Body of pancreas (tissue), 4 donors: ENCODE data around the gene TMEM242.

ENCODE experiments used
- POLR2A ChIP-seq, 3 donors: fragments of 450-650 bp; IDR thresholded peaks; one replicate each; pipeline ENCODE4 v1.6.1; 2016; ENCODE audit warnings: antibody characterized with exemption in 3 of 3, mild to moderate bottlenecking in 2 of 3
- TF ChIP-seq, protein P1 (sequence below), 7 experiments: fragments of 450-650 bp in 4 of 7; fragments of 200-600 bp in 3 of 7; sonication (generic) in 3 of 7; IDR thresholded peaks; one replicate each; pipeline ENCODE4 v1.5.1; 2016 to 2019; ENCODE audit warnings: antibody characterized with exemption in 7 of 7

DNA sequence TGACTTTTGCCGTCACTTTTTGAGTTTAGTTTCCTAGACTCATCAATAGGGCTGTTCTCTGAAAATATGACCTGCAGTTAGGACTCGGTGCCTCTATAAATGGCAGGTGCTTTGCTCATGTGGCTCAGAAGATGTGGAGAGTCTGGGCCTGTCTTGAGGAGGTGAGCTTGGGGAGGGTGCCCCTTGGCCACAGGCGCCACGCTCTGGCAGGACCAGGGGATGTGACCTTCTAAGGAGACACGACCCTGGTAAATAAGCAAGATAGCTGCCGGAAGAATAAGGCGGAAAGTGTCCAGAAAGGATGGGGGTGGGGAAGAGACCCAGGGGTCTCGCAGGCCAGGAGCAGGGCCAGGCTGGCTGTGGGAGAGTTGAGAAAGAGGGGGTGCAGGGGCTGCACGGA is 46.6 kb downstream of the TMEM242 start:
- TF ChIP-seq, protein P1, sequence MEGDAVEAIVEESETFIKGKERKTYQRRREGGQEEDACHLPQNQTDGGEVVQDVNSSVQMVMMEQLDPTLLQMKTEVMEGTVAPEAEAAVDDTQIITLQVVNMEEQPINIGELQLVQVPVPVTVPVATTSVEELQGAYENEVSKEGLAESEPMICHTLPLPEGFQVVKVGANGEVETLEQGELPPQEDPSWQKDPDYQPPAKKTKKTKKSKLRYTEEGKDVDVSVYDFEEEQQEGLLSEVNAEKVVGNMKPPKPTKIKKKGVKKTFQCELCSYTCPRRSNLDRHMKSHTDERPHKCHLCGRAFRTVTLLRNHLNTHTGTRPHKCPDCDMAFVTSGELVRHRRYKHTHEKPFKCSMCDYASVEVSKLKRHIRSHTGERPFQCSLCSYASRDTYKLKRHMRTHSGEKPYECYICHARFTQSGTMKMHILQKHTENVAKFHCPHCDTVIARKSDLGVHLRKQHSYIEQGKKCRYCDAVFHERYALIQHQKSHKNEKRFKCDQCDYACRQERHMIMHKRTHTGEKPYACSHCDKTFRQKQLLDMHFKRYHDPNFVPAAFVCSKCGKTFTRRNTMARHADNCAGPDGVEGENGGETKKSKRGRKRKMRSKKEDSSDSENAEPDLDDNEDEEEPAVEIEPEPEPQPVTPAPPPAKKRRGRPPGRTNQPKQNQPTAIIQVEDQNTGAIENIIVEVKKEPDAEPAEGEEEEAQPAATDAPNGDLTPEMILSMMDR (IDR thresholded peaks at IDR 0.05): no peak
- no peak for TF ChIP-seq POLR2A (IDR thresholded peaks at IDR 0.05)
